Loucy (cell line): ENCODE data around the gene ADAMTS19.

ENCODE experiments used
- H2AFZ ChIP-seq: fragments of 200-600 bp; sonication (generic); 2 replicates; pipeline ENCODE4 v1.6.0; 2016; ENCODE audit warnings: antibody characterized with exemption, mild to moderate bottlenecking, low read length, moderate library complexity
- H3F3A ChIP-seq: fragments of 200-600 bp; 2 replicates; pipeline ENCODE4 v1.6.0; 2016; ENCODE audit warnings: antibody characterized with exemption, low read depth, mild to moderate bottlenecking
- H3K27me3 ChIP-seq: fragments of 200-600 bp; sonication (generic); 2 replicates; pipeline ENCODE4 v1.6.1; 2014; ENCODE audit warnings: low read length, mild to moderate bottlenecking; ENCODE audit not compliant: insufficient read depth, poor library complexity, severe bottlenecking
- H3K36me3 ChIP-seq: fragments of 200-600 bp; sonication (generic); 2 replicates; pipeline ENCODE4 v1.6.1; 2016; ENCODE audit warnings: low read length; ENCODE audit not compliant: insufficient read depth
- H3K4me1 ChIP-seq: fragments of 200-600 bp; sonication (generic); 2 replicates; pipeline ENCODE4 v1.5.1; 2014; ENCODE audit warnings: low read length, mild to moderate bottlenecking; ENCODE audit not compliant: insufficient read depth, poor library complexity, severe bottlenecking
- H3K4me2 ChIP-seq: fragments of 200-600 bp; sonication (generic); 2 replicates; pipeline ENCODE4 v1.6.0; 2014; ENCODE audit warnings: antibody characterized with exemption, low read length, low read depth, mild to moderate bottlenecking; ENCODE audit not compliant: poor library complexity, severe bottlenecking
- H3K4me3 ChIP-seq: fragments of 200-600 bp; sonication (generic); 2 replicates; pipeline ENCODE4 v1.5.1; 2014; ENCODE audit warnings: low read length, mild to moderate bottlenecking, mixed read lengths; ENCODE audit not compliant: poor library complexity, severe bottlenecking
- H3K79me2 ChIP-seq: fragments of 200-600 bp; sonication (generic); 2 replicates; pipeline ENCODE4 v1.6.1; 2014; ENCODE audit warnings: low read length; ENCODE audit not compliant: insufficient read depth
- H3K9ac ChIP-seq: fragments of 200-600 bp; sonication (generic); 2 replicates; pipeline ENCODE4 v1.6.0; 2014; ENCODE audit warnings: mild to moderate bottlenecking, low read depth, low read length, moderate library complexity; ENCODE audit not compliant: poor library complexity, severe bottlenecking
- H3K9me2 ChIP-seq: fragments of 200-600 bp; sonication (generic); replicated peaks from 2 replicates; pipeline ENCODE4 v1.6.1; 2016; ENCODE audit warnings: low read depth, low read length, mixed read lengths
- H3K9me3 ChIP-seq: fragments of 200-600 bp; sonication (generic); 2 replicates; pipeline ENCODE4 v1.6.1; 2014; ENCODE audit warnings: mild to moderate bottlenecking, antibody characterized with exemption, low read length, low read depth; ENCODE audit not compliant: insufficient read depth
- H4K20me1 ChIP-seq: fragments of 200-600 bp; sonication (generic); 2 replicates; pipeline ENCODE4 v1.6.0; 2014; ENCODE audit warnings: antibody characterized with exemption, low read length, mild to moderate bottlenecking; ENCODE audit not compliant: insufficient read depth, poor library complexity, severe bottlenecking
- EZH2phosphoT487 ChIP-seq: fragments of 200-600 bp; IDR thresholded peaks from 2 replicates; pipeline ENCODE4 v1.6.1; 2018; ENCODE audit warnings: antibody characterized with exemption, mild to moderate bottlenecking, moderate library complexity, borderline replicate concordance
- TF ChIP-seq, protein P1 (sequence below): fragments of 200-600 bp; sonication (generic); conservative IDR thresholded peaks from 2 replicates; pipeline ENCODE4 v1.5.1; 2014; ENCODE audit warnings: mild to moderate bottlenecking, antibody characterized with exemption, low read length

The ADAMTS19 gene

DNA sequence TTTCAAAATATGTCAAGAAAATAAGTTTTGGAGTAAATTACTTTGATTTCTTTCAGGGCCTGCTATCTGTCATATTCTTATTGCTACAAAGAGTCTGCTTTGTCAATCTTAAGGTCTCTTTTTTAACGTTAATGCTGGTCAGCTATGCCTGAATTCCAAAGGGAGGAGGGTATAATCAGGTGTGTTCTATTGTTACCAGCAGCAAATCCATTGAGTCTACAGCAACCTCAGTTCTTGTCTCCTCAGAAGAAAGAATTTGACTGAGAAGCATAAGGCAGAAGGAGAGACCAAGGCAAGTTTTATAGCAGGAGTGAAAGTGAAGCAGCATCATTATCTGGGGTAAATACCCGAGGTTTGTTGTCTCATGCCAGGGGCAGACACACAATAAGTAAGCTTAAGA is 264.1 kb downstream of the ADAMTS19 start:
- TF ChIP-seq, protein P1, sequence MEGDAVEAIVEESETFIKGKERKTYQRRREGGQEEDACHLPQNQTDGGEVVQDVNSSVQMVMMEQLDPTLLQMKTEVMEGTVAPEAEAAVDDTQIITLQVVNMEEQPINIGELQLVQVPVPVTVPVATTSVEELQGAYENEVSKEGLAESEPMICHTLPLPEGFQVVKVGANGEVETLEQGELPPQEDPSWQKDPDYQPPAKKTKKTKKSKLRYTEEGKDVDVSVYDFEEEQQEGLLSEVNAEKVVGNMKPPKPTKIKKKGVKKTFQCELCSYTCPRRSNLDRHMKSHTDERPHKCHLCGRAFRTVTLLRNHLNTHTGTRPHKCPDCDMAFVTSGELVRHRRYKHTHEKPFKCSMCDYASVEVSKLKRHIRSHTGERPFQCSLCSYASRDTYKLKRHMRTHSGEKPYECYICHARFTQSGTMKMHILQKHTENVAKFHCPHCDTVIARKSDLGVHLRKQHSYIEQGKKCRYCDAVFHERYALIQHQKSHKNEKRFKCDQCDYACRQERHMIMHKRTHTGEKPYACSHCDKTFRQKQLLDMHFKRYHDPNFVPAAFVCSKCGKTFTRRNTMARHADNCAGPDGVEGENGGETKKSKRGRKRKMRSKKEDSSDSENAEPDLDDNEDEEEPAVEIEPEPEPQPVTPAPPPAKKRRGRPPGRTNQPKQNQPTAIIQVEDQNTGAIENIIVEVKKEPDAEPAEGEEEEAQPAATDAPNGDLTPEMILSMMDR, result no peak
- no peak for TF ChIP-seq EZH2phosphoT487
- Histone ChIP-seq H2AFZ (no peak overlapping the region), H3K4me1 (no peaks in the 10 kb centered on the region), H3K9me3 (no peaks in the 10 kb centered on the region), H3K9ac (no peak overlapping the region), H3K36me3 (no peaks in the 10 kb centered on the region), H3K27me3 (no peaks in the 10 kb centered on the region), H3K9me2 (no peaks in the 10 kb centered on the region), H4K20me1 (no peaks in the 10 kb centered on the region), H3K79me2 (no peaks in the 10 kb centered on the region), H3K4me3 (no peak overlapping the region), H3K4me2 (no peak overlapping the region), H3F3A (no peaks in the 10 kb centered on the region)

DNA sequence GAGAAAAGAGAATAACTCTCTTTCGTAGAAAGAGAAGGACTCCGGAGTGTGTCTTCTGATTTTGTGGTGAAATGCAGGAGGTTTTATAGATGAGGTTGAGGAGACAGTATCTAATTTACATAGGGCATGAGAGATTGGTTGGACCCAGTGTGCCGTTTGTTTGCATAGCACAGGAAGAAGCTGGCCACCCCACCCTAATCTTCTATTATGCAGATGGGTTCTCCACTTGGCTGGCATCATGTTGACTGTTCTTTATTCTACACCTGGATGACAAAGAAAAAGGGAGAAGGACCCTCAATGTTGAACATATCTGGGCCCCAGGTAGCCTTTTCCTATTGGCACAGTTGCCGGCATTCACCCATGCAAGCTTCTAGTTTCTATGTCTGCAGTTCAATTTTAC is 264.5 kb downstream of the ADAMTS19 start:
- no peaks in the 10 kb centered on the region for H3K4me1 ChIP-seq
- no peak overlapping the region for H2AFZ ChIP-seq
- no peak for TF ChIP-seq EZH2phosphoT487
- TF ChIP-seq, protein P1, result no peak
- H3K27me3 ChIP-seq, result no peaks in the 10 kb centered on the region
- no peaks in the 10 kb centered on the region for H3K79me2 ChIP-seq
- H3K4me3 ChIP-seq, result no peak overlapping the region
- H3K9me2 ChIP-seq, result no peaks in the 10 kb centered on the region
- H3K9me3 ChIP-seq, result no peaks in the 10 kb centered on the region
- no peak overlapping the region for H3K9ac ChIP-seq
- no peak overlapping the region for H3K4me2 ChIP-seq
- H4K20me1 ChIP-seq, result no peaks in the 10 kb centered on the region
- H3K36me3 ChIP-seq, result no peaks in the 10 kb centered on the region
- no peaks in the 10 kb centered on the region for H3F3A ChIP-seq

DNA sequence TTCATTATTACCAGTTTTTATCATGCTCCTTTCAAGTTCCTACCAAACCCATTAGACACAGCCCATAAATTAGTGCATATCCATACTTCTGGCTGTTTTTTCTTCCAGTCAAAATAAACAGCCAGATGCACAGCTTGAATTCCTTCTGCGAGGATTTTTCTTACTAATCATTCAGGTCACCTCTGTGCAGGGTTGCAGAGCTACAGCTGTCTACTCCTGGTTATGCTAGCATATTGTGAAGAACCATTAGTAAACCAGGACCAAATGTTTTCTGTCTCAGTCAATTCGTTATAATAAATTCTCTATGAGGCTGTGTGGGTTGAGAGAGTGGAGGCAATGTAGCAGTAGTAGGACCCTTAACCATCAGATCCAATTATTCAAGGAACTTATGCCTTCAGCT is 279.7 kb downstream of the ADAMTS19 start:
- Histone ChIP-seq H3K4me2 (no peak overlapping the region), H3K9ac (no peak overlapping the region), H3K9me3 (no peaks in the 10 kb centered on the region), H3K79me2 (no peaks in the 10 kb centered on the region), H3F3A (no peaks in the 10 kb centered on the region), H3K36me3 (no peaks in the 10 kb centered on the region), H3K9me2 (no peaks in the 10 kb centered on the region), H2AFZ (no peak overlapping the region), H3K4me1 (no peaks in the 10 kb centered on the region), H4K20me1 (no peaks in the 10 kb centered on the region), H3K4me3 (no peak overlapping the region), H3K27me3 (no peaks in the 10 kb centered on the region)
- TF ChIP-seq, protein P1, result no peak
- no peak for TF ChIP-seq EZH2phosphoT487
